GM19023 (cell line): ENCODE data around the gene OMP.

Source experiments
- ATAC-seq: cut with Tn5 transposase; IDR thresholded peaks from one replicate; pipeline ENCODE4 v1.9.1; 2021; ENCODE audit warnings: mild to moderate bottlenecking, moderate library complexity; ENCODE audit not compliant: unreplicated experiment

OMP gene

GRCh38 chr11:77136784-77137420 is 34.3 kb downstream of the OMP start:
- ATAC-seq = no peak

- no peak for ATAC-seq
These were observed 34.8 kb downstream of the OMP start for GRCh38 chr11:77137421-77137820.

- ATAC-seq = no peak
These were observed 35.5 kb downstream of the OMP start for GRCh38 chr11:77138106-77138649.

GRCh38 chr11:77139201-77139600 is 36.6 kb downstream of the OMP start:
- no peak for ATAC-seq

- ATAC-seq = no peak
These were observed 37.7 kb downstream of the OMP start for GRCh38 chr11:77140231-77140851.

- no peak for ATAC-seq
These were observed 38.4 kb downstream of the OMP start for GRCh38 chr11:77141034-77141433.

GRCh38 chr11:77141475-77141874 is 38.8 kb downstream of the OMP start:
- no peak for ATAC-seq

- ATAC-seq = no peak
These were observed 39.7 kb downstream of the OMP start for GRCh38 chr11:77142091-77142975.

- ATAC-seq = no peak
These were observed 40.9 kb downstream of the OMP start for GRCh38 chr11:77143405-77144020.

- ATAC-seq = no peak
These were observed 41.7 kb downstream of the OMP start for GRCh38 chr11:77144196-77144856.

- no peak for ATAC-seq
These were observed 42.3 kb downstream of the OMP start for GRCh38 chr11:77144857-77145428.

- ATAC-seq = no peak
These were observed 43.8 kb downstream of the OMP start for GRCh38 chr11:77146261-77147035.

- no peak for ATAC-seq
These were observed 44.3 kb downstream of the OMP start for GRCh38 chr11:77147036-77147315.

- ATAC-seq = no peak
These were observed 45.2 kb downstream of the OMP start for GRCh38 chr11:77147668-77148321.

- ATAC-seq = no peak
These were observed 46.5 kb downstream of the OMP start for GRCh38 chr11:77148963-77149715.

GRCh38 chr11:77149716-77150392 is 47.2 kb downstream of the OMP start:
- no peak for ATAC-seq

GRCh38 chr11:77150836-77151235 is 48.2 kb downstream of the OMP start:
- no peak for ATAC-seq
